Measurements from ENCODE around the gene COL23A1.

The COL23A1 gene

DNA sequence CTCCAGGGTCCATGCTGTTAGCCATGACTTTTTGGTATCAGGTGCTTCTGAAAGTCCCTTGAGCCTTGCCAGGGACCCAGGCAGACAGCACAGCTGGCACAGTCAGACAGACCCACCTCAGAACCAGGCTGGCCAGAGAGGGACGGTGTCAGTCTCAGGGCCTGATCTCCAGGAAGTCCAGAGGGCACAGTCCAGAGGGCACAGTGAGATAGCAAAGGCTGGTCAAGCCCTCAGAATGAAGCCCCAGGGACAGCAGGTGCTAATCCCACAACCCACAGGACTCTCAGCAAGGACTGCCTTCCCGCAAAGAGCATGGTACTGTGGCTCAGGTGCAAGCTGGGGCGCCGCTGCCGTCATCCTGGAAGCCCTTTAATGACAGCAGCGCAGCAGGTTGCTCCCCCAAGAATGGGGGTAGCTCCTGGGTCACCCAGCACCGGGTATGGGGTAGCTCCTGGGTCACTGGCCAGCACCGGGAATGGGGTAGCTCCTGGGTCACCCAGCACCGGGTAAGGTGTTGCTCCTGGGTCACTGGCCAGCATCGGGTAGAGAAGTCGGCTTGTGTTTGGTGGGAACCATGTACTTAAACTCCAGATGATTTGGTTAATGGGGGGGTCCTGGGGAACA, 252.0 kb downstream of the COL23A1 start:
- no peak for DNase-seq (ENCODE audit: low read depth)

DNA sequence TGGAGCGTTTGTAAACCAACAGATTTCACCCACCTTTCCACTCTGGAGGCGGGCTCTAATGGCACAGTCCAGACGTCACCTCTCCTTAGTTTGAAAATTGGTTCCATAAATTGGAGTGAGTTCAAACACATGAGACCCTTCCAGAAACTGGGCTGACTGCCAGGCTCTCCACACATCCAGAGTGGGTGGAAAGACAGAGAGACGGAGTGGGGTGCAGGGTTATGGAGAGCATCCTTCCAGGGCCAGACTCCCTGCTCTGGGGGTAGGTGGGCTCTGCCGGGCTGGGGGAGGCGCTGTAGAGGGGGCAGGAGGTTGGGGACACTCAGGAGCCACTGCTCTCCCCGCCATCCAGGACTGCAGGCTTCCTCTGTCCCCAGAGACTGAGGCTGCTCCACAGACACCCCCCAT, 252.9 kb downstream of the COL23A1 start:
- DNase-seq (ENCODE audit: low read depth) = no peak

DNA sequence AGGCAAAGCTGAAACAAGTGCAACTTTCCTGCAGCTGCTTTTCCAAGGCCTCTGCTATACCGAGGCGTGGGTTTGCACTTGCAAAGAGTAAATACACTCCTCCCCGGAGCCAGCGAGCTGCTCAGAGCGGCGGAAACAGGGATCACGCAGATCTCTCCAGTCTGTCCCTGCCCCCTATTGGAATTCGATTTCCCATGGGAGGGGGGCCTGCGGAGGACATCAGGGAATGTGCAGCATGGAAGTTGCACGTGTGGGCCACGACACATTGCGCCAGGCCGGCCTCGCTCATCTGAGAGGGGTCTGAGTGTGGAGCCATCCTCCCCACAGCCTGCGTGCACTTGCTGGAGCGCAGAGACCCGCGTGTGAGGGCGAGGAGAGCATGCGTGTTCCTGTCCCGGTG, 253.3 kb downstream of the COL23A1 start:
- no peak for DNase-seq (ENCODE audit: low read depth)

DNA sequence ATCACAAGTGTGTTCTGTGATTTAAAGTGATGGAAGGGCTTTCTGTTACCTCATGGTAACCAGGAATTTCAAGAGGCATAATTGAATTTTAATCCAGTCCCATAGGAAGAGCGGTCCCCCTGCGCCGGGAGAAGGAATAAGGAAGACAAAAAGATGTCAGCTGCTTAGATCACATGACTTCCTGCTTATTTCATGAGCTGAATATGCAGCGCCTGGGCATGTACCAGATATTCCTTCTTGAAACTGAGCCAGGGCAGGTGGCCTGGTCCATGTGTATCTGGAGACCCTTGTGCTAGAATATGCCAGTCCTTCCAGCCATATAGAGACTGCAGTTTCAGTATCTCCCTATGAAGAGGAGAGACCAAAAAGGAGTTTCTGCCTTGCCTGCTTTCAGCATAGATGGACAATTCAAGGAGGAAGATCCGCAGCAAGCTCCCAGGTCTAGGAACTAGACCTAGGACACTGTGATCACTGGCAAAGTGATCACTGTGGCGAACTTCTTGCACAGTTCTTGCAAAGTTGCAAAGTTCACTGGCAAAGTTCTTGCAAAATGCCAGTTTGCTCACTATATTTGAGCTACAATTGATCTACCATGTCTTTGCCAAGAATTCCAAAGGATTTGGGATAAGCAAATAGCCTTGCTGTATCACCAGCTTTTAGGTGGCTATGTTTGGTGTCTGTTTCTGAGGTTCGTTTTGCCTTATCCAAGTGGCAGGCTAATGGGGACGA, 254.7 kb downstream of the COL23A1 start:
- no peak for DNase-seq (ENCODE audit: low read depth)

DNA sequence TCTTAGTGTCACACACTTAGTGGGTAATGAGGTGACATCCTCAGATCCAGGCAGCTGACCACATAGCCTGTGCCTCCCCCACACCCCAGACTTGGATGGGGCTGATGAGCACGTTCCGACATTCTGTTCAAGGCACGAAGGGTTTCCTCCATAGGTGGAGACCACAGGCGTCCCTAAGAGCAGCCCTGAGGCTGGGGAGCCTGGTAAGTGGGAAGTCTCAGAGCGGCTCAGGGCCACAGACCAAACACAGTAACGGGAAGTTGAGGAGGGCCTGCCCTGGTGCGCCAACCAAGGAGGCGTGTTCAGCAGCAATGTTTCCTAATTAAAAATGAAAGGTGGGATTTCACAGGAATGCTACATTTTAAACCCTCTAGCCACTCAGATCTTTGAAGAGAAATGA, 255.3 kb downstream of the COL23A1 start:
- DNase-seq (ENCODE audit: low read depth) = no peak

DNA sequence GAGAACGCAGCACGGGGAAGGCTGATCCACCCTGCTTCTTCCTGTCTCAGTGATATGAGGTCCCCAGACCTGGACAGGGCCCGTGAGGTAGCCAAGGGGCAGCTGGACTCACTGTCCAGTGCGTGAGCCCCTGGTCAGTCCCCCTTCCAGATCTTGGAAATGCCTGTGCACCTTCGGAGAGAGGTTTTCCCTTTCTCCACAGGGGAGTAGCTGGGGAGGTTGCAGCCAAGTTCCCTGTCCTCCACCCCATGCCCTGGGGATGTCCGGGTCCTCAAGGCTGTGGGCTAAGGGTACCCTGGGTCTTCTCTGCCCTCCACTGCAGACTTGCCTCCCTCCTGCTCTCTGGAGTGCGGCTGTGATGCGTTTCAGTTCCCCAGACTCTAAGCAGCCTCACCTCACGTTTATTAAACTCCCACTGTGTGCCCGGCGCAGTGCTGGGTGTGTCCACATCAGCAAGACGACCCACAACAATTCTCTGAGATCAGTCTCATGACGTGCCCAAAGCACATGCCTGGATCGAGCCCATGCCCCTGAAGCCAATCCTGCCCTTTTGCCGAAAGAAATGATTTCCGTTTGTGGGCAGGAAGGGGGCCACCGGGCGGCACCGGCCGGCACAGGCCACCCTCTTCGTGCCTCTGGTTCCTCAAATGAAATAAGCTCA, 256.2 kb downstream of the COL23A1 start:
- DNase-seq (ENCODE audit: low read depth) = no peak

DNA sequence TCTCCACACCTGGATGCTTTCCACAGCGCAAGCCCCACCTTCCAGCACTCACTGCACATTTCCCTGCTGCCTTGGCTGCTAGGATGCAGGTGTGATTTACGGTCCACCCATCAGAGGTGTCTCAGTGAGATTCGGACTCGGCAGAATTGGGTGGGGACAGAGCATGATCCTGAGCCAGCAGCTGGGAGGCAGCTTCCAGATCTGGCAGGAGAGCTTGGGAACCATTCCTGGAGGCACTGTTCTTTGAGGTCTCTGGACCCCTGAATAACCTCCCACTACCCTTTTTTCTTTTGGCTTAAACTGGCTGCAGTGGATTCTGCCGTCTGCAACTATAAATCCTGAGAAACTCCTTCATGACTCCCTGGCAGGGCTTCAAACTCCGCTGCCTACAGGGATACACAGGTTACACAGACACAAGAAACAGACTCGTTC, 258.0 kb downstream of the COL23A1 start:
- no peak for DNase-seq (ENCODE audit: low read depth)

- DNase-seq (ENCODE audit: low read depth) = no peak
Measured at GRCh38 chr5:178331491-178331996, 258.6 kb downstream of the COL23A1 start.

GRCh38 chr5:178330791-178331404, 259.3 kb downstream of the COL23A1 start:
- no peak for DNase-seq (ENCODE audit: low read depth)

DNA sequence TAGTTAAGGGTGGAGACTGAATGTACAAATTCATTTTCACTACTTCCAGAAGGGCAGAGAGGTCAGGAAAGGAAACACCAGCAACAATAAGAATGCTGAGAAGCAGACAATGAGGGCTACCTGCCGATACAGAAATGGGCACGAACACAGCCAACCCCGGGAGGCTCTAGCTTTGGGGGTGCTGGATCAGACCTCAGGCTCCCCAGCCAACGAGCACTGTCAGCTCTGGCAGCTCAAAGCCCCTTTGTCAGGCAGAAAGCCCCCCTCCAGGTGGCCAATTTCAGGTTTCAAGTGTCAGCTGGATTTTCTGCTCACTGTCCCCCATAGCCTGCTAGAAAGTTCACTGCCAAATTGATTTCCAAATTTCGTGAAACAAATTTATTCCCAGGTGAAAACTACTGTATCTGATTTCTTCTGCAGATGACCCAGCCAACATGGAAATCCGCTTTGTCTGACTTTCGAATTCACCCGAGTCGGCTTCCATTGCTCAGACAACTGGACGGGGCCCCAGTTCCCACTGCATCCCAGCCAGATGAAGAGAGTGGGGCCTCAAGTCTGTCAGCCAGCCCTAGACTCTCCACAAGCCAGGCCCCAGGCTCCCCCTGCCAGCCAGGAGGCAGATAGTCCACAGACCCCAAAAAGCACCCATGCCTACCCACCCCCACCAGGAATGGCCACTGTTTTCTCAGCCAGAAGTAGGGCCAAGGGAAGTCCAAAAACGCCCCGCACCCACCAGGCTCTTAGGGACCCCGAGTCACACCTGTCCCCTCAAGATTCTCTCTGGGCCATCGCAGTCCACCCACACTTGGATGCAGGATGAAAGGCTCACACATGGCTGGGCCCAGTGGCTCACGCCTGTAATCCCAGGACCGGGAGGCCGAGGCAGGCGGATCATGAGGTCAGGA, 261.1 kb downstream of the COL23A1 start:
- no peak for DNase-seq (ENCODE audit: low read depth)

DNA sequence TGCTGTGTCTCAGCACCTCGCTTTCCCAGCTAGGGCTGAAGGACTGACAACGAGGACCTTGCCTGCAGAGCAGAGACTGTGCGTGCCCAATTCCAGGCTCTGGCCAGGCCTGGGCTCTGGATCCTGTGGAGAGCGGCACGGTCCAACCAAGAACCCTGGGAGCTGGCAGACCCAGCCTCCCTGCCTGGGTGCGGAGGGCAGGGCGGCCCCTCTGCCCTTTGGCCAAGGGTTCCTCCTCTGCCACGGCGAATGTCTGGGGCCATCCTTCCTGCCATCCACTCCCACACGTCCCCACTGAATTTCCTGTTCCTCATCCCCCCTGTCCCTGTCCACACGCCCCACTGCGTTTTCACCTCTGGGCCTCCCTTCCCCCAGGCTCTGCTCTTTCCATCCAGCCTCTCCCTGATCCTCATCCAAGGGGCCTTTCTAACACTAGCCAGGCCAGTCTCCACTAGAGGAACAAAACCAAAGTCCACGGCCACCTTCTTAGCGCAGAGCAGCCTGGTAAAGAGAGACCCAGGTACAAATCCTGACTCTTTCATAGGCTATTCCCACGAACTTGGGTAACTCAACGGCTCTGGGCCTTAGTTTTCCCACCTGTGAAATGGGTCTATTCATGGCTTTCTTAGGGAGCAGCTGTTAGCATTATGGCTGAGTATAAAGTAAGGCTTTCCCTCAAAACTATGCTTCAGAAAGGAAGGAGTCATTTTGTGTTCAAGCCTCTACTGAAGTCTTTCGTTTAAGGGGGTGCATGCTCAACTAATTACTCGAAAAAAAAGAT, 262.1 kb downstream of the COL23A1 start:
- DNase-seq (ENCODE audit: low read depth) = no peak

- no peak for DNase-seq (ENCODE audit: low read depth)
Measured at GRCh38 chr5:178327446-178327845, 262.7 kb downstream of the COL23A1 start.

GRCh38 chr5:178326374-178326715, 263.8 kb downstream of the COL23A1 start:
- no peak for DNase-seq (ENCODE audit: low read depth)

DNA sequence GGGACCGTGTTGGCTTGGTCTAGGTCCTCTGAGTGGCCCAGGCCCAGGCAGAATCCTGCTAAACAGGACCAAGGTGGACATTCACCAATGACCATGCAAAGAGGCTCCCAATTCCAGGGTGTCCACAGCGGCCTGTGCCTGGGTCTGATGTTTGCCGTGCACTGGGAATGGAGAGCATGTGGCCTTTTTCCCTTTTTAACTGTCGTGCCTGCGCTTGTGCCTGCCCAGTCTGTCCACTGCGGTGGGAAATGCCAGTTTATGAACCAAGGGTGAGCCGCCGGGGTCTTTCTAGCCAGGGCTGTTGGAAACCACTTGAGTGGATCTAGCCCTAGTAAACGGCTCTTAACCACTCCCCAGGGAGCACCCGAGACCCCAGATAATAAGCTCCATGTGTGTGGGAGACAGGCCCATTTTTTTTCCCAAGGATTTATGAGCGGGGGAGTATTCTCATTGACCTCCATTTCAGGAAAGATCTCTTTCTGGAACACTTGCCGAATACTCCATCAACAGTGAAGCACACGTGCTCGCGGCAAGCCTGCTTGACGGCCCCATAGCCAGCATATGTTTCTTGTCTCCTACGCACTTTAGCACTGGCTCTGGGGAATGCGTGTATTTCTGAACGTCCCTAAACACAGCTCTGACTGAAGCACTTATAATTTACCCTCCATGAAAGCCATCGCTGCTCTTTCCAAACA, 264.4 kb downstream of the COL23A1 start:
- DNase-seq (ENCODE audit: low read depth) = no peak

DNA sequence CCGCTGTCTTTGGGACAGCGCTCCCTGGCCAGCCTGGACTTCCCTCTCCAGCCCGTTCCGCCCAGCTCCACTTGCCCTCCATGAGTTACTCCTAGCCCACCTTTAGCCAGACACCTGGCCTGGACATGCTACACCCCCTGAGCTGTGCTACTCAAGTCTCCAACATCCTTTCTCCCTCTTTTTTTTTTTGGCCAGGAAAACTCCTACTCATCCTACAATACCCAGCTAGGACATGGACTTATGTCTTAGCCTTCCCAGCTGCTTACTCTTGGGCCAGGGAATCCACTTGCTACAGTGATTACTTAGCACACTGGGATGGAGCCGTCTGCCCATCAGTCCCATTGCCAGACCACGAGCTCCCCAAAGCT, 264.9 kb downstream of the COL23A1 start:
- DNase-seq (ENCODE audit: low read depth) = no peak

DNA sequence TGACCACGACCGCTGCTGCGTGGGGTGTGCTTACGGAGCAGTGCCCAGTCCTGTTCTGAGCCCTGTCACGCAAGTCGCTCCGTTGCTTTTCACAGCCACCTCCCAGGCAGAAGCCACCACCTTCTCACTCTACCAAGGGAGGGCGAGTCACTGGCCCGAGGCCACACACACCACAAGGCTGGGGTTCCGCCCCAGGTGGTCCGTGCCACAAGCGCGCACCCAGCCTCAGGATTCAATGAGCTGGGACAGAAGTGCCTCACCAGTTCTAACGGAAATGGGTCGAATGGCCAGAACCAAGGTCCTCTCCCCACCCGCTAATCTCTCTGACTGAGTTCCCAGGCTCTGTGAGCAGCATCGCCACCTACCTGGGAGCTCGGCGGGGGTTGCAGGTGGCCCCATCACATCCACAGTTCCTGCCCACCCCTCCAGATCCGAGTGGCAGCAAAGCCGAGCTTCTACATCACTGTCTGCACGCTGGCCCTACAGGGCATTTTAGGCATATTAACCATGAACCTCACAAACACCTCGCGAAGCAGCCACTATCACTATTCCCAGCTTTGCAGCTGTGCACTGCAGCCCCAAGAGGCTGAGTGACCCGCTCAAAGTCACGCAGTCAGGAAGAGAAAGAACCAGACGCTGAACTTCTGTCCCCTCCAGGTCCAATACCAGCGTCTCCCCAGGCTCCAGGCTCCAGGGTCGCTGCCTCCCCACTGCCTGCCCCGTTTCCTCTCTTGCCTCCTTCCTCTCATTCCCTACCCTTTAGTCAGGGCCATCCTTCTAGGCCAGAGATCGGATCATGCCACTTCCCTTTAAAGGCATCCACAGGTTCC, 265.5 kb downstream of the COL23A1 start:
- DNase-seq (ENCODE audit: low read depth) = no peak

GRCh38 chr5:178323961-178324360, 266.2 kb downstream of the COL23A1 start:
- DNase-seq (ENCODE audit: low read depth) = no peak

DNA sequence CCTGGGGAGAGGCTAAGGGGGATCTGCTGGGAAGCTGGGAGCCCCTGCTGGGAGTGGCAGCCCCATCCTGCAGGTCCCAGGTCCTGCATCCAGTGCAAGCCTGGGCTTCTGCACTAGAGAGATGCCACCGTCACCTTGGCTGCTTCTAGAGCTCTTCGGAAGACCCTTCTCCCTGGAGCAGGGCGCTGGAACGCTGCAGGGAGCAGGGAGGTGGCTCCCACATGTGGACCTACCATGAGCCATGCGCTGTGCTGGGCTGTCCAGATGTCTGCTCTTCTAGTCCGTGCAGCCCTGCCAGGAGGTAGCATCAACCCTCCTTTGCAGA, 266.7 kb downstream of the COL23A1 start:
- DNase-seq (ENCODE audit: low read depth) = no peak

DNA sequence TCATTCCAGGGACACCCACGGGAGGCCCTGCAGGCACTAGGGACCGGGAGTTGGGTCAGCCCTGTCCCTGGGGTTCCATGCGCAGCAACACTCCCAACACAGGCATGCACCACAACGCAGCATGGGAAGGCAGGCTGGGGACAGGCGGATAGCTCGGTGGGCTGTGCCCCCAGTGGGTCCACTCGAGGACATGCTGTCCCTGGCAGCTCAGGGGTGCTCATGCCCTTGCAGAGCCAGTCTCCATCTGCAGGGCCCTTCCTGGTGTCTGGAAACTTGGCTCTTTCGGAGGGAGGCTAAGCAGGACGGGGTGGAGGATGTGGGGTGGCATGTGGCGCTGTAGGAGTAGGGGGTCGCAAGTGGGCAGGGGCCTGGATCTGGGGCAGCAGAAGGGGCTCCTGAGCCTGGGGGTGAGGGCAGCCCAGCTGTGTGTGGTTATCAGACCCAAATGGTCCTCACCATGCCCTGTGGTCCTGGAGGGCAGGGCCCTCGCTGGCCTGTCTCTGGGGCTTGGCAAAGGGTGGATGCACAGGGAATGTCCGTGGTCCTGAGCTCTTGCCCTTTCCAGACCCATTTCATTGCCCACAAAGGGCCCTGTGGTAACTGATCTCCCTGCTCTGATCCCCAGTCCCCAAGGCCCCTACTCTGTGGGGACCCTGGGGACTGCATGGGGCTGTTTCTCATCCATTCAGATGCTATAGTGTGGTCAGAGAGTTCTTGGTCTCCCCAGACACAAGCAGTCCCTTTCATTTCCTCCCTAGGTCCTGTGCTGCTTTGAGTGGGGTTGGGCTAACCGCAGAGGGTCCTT, 267.3 kb downstream of the COL23A1 start:
- DNase-seq (ENCODE audit: low read depth) = no peak
